Neural crest cell (in vitro differentiated cells): ENCODE results near the gene CSNK1G1. TPM values are rescaled to one million over a fixed set of nuclear protein-coding genes. Genes with fewer than 3 reads are reported as not detected.
A peak's percentile ranks its signal among the peaks of the same experiment; 100 is the strongest.
"Not testable (repeated sequence)": the region's sequence is repeated elsewhere in the genome, so short reads cannot be mapped to it uniquely, and the experiment has no call there.

Experiments used
- DNase-seq: peaks from one replicate; pipeline ENCODE4 v3.0.0; 2021; ENCODE audit warnings: low read depth, mixed read lengths, low spot score
- H3K27ac Mint-ChIP-seq: one replicate; pipeline ENCODE4 v1.8.0; 2021; ENCODE audit warnings: mild to moderate bottlenecking, mixed read lengths; ENCODE audit not compliant: unreplicated experiment
- H3K27me3 Mint-ChIP-seq: 2 replicates; pipeline ENCODE4 v1.8.0; 2021; ENCODE audit warnings: low read depth, mild to moderate bottlenecking, mixed read lengths
- H3K36me3 Mint-ChIP-seq: 2 replicates; pipeline ENCODE4 v1.8.0; 2021; ENCODE audit warnings: low read depth, mild to moderate bottlenecking, mixed read lengths
- H3K4me1 Mint-ChIP-seq: 2 replicates; pipeline ENCODE4 v1.8.0; 2021; ENCODE audit warnings: mixed read lengths
- H3K4me3 Mint-ChIP-seq: one replicate; pipeline ENCODE4 v1.8.0; 2021; ENCODE audit warnings: mild to moderate bottlenecking, mixed read lengths
- H3K9me3 Mint-ChIP-seq: 2 replicates; pipeline ENCODE4 v1.8.0; 2021; ENCODE audit warnings: mixed read lengths
- total RNA-seq: library from RNA; stranded (reverse); gene quantifications from 2 replicates; pipeline ENCODE4 v1.2.1, GENCODE V29; 2021
- TF ChIP-seq, protein P1 (sequence below): fragments of 200-600 bp; sonication (generic); conservative IDR thresholded peaks from 2 replicates; pipeline ENCODE4 v1.5.0; 2021; ENCODE audit warnings: antibody characterized with exemption, mild to moderate bottlenecking

CSNK1G1 gene
- total RNA-seq, 1 donor from 2014 or later = 15.5 TPM

DNA sequence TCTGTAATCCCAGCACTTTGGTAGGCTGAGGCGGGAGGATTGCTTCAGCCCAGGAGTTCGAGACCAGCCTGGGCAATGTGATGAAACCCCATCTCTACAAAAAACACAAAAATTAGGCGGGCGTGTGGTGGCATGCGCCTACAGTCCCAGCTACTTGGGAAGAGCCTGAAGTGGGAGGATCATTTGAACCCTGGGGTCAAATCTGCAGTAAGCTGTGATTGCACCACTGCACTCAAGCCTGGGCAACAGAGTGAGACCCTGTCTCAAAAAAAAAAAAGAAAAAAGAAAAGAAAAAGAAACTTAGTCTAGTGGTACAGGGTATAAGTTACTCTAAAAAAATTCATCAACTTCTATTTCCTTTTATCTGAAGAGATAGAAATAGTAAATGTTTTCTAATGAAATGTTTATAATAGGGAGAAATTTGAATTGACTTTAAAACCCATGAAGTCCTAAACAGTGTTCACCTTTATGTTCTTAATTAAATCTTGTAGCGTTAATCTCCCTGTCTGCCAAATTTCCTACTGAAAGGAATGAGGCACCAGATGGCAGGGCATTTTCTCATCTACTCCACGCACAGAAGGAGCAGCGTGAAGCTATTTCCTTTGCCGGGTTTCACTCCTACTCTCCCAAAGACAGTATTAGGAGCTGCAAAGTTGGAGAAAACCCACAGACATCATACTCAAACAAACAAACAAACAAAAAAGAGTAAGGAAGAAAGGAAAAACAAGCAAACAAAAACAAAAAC lies 23.4 kb upstream of the CSNK1G1 start:
- Mint-ChIP-seq H3K36me3 (peaks cover 3% of the 10 kb centered on the region), H3K4me3 (peak overlapping the region; percentile 92), H3K27ac (no peak overlapping the region), H3K27me3 (no peaks in the 10 kb centered on the region), H3K9me3 (no peaks in the 10 kb centered on the region), H3K4me1 (peaks cover 29% of the 10 kb centered on the region)
- no peak for DNase-seq
- TF ChIP-seq, protein P1, sequence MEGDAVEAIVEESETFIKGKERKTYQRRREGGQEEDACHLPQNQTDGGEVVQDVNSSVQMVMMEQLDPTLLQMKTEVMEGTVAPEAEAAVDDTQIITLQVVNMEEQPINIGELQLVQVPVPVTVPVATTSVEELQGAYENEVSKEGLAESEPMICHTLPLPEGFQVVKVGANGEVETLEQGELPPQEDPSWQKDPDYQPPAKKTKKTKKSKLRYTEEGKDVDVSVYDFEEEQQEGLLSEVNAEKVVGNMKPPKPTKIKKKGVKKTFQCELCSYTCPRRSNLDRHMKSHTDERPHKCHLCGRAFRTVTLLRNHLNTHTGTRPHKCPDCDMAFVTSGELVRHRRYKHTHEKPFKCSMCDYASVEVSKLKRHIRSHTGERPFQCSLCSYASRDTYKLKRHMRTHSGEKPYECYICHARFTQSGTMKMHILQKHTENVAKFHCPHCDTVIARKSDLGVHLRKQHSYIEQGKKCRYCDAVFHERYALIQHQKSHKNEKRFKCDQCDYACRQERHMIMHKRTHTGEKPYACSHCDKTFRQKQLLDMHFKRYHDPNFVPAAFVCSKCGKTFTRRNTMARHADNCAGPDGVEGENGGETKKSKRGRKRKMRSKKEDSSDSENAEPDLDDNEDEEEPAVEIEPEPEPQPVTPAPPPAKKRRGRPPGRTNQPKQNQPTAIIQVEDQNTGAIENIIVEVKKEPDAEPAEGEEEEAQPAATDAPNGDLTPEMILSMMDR = no peak

DNA sequence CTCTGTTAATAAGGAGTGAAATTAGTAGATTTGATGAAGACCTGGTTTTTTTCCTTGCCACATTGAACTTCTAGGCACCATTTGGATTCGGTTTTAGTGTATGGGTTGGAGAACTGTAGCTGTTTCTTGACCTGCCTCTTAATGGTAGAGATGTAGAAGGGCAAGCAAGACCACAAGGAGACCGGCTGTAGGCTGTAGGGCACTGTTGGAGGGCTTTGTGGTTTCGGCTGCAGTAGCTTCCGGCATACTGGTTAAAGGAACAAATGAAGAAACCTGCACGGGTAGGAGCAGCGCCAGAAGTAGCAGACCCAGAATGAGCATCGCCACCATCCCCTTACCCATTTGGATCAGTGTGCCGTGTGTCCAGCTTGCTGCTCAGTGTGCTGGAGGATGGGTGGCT lies 17.4 kb upstream of the CSNK1G1 start:
- peaks cover 6% of the 10 kb centered on the region for H3K36me3 Mint-ChIP-seq
- no peaks in the 10 kb centered on the region for H3K4me1 Mint-ChIP-seq
- H3K9me3 Mint-ChIP-seq = no peaks in the 10 kb centered on the region
- H3K27me3 Mint-ChIP-seq = no peaks in the 10 kb centered on the region
- no peak for DNase-seq
- TF ChIP-seq, protein P1 = no peak
- no peak overlapping the region for H3K4me3 Mint-ChIP-seq
- no peak overlapping the region for H3K27ac Mint-ChIP-seq

DNA sequence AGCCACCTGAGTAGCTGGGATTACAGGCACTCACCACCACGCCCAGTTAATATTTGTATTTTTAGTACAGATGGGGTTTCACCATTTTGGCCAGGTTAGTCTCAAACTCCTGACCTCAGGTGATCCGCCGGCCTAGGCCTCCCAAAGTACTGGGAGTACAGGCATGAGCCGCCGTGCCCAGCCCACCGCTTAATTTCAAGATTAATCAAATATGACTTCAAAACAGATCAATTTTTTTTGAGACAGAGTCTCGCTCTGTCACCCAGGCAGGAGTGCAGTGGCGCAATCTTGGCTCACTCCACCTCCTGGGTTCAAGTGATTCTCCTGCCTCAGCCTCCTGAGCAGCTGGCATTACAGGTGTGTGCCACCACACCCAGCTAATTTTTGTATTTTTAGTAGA lies 15.4 kb upstream of the CSNK1G1 start:
- H3K9me3 Mint-ChIP-seq, H3K4me3 Mint-ChIP-seq, DNase-seq, H3K27ac Mint-ChIP-seq, H3K4me1 Mint-ChIP-seq, H3K36me3 Mint-ChIP-seq, H3K27me3 Mint-ChIP-seq: not testable (repeated sequence)

DNA sequence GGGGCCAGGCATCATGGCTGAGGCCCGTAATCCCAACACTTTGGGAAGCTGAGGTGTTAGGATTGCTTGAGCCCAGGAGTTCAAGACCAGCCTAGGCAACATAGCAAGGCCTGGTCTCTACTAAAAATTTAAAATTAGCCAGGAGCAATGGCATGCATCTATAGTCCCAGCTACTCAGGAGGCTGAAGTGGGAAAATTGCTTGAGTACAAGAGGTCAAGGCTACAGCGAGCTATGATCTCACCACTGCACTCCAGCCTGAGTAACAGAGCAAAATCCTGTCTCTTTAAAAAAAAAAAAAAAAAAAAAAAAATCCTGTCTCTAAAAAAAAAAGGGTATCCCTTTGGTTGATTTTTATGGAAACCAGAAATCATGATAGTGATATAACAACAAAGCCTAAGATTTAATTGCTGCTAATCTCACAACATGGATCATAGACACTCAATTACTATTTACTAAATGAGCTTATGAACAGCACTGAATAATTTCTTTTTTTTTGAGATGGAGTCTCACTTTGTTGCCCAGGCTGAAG lies 13.2 kb upstream of the CSNK1G1 start:
- H3K36me3 Mint-ChIP-seq = peaks cover 2% of the 10 kb centered on the region
- no peaks in the 10 kb centered on the region for H3K27me3 Mint-ChIP-seq
- DNase-seq = no peak
- H3K4me3 Mint-ChIP-seq = no peak overlapping the region
- no peaks in the 10 kb centered on the region for H3K4me1 Mint-ChIP-seq
- TF ChIP-seq, protein P1 = no peak
- no peaks in the 10 kb centered on the region for H3K9me3 Mint-ChIP-seq
- peak overlapping the region; percentile 50 for H3K27ac Mint-ChIP-seq

DNA sequence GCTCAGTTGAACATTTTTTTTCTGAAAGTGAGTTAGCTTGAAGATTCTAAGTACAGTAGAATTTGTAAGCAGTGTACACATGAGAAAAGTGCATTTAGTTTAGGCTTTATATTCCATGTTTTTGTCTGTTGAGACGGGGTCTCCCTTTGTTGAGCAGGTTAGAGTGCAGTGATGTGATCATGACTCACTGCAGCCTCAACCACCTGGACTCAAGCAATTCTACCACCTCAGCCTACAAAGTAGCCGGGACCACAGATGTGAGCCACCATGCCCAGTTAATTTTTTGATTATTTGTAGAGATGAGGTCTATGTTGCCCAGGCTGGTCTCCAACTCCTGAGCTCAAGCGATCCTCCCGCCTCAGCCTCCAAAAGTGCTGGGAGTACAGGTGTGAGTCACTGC lies 5.3 kb upstream of the CSNK1G1 start:
- Mint-ChIP-seq H3K27me3 (no peaks in the 10 kb centered on the region), H3K9me3 (no peaks in the 10 kb centered on the region), H3K4me3 (no peak overlapping the region), H3K36me3 (no peaks in the 10 kb centered on the region), H3K27ac (no peak overlapping the region), H3K4me1 (peaks cover 6% of the 10 kb centered on the region)
- TF ChIP-seq, protein P1 = no peak
- DNase-seq = no peak

DNA sequence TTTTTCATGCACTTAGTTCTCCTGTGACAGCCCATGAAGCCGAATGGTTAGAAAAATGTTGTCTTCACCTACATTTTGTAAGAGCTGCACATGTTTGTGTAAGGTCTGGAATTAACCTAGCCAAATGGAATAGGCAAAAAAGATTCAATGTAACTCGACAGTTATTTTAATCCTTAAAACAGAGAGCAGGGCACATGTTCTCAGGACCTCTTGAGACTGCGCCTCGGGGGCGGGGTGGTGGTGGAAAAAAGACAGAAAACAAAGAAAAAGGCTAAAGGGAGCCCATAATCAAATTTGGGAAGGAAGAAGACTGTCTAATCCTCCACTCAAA lies 702 bp upstream of the CSNK1G1 start:
- DNase-seq = no peak
- peaks cover 18% of the 10 kb centered on the region for H3K4me1 Mint-ChIP-seq
- TF ChIP-seq, protein P1 = no peak
- H3K36me3 Mint-ChIP-seq = no peaks in the 10 kb centered on the region
- no peaks in the 10 kb centered on the region for H3K9me3 Mint-ChIP-seq
- H3K27me3 Mint-ChIP-seq = no peaks in the 10 kb centered on the region
- H3K27ac Mint-ChIP-seq = peak overlapping the region; percentile 35
- H3K4me3 Mint-ChIP-seq = peak overlapping the region; percentile 90
